ENCODE results near the gene NOTCH4.

The NOTCH4 gene

GRCh38 chr6:32200711-32201475 lies 23.0 kb downstream of the NOTCH4 start:
- H3K9me3 ChIP-seq (ENCODE audit: insufficient read depth, low read depth, low read length): no peaks in the 10 kb centered on the region
- H3K9me2 ChIP-seq (replicated peaks; ENCODE audit: low read depth, low read length): no peaks in the 10 kb centered on the region
- H3K27me3 ChIP-seq (ENCODE audit: insufficient read depth, low read length, poor library complexity, severe bottlenecking): no peaks in the 10 kb centered on the region
- H3F3A ChIP-seq (ENCODE audit: low read depth): no peaks in the 10 kb centered on the region
- H3K36me3 ChIP-seq (ENCODE audit: insufficient read depth, low read length): no peaks in the 10 kb centered on the region
- H3K9ac ChIP-seq (ENCODE audit: low read depth, low read length, poor library complexity, severe bottlenecking): no peak overlapping the region
- H3K4me3 ChIP-seq (ENCODE audit: low read length, poor library complexity, severe bottlenecking): no peak overlapping the region
- peaks cover 10% of the 10 kb centered on the region; the same call in 1 of the 2 replicates for H3K79me2 ChIP-seq (ENCODE audit: insufficient read depth, low read length)
- H3K4me2 ChIP-seq (ENCODE audit: low read depth, low read length, poor library complexity, severe bottlenecking): no peak overlapping the region
- TF ChIP-seq EZH2phosphoT487 (IDR thresholded peaks at IDR 0.05; ENCODE audit: borderline replicate concordance) (no peak), CTCF (conservative IDR thresholded peaks at IDR 0.05; ENCODE audit: low read length) (no peak)
- peaks cover 7% of the 10 kb centered on the region for H3K4me1 ChIP-seq (ENCODE audit: insufficient read depth, low read length, poor library complexity, severe bottlenecking)
- H4K20me1 ChIP-seq (ENCODE audit: insufficient read depth, low read length, poor library complexity, severe bottlenecking): no peaks in the 10 kb centered on the region
- H2AFZ ChIP-seq (ENCODE audit: low read length): no peak overlapping the region

DNA sequence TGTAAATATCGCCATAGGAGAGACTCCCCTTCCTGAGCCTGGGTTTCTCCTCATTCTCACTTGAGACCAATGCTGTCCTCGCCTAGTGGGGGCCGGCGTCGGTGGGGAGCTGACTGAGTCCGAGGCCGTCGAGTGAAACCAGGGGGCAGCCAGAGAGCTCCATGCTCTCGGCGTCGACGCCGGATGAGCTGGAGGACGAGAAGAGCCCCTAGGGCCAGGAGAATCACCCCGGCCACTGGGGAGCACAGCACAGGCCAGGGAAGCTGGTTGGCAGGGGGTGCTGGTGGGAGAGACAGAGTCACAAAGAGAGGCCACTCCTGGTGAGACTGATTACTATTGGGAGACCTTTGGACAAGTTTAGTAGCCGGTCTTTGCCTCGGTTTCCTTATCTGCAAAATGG lies 25.0 kb downstream of the NOTCH4 start:
- TF ChIP-seq EZH2phosphoT487 (IDR thresholded peaks at IDR 0.05; ENCODE audit: borderline replicate concordance) (no peak), CTCF (conservative IDR thresholded peaks at IDR 0.05; ENCODE audit: low read length) (no peak)
- Histone ChIP-seq H4K20me1 (ENCODE audit: insufficient read depth, low read length, poor library complexity, severe bottlenecking) (no peaks in the 10 kb centered on the region), H3K9me2 (replicated peaks; ENCODE audit: low read depth, low read length) (no peaks in the 10 kb centered on the region)

GRCh38 chr6:32198345-32198696 lies 25.5 kb downstream of the NOTCH4 start:
- H3K9me2 ChIP-seq (replicated peaks; ENCODE audit: low read depth, low read length): no peaks in the 10 kb centered on the region
- no peak overlapping the region for H2AFZ ChIP-seq (ENCODE audit: low read length)
- H3K27me3 ChIP-seq (ENCODE audit: insufficient read depth, low read length, poor library complexity, severe bottlenecking): no peaks in the 10 kb centered on the region
- no peaks in the 10 kb centered on the region for H3F3A ChIP-seq (ENCODE audit: low read depth)
- TF ChIP-seq CTCF (conservative IDR thresholded peaks at IDR 0.05; ENCODE audit: low read length) (no peak), EZH2phosphoT487 (IDR thresholded peaks at IDR 0.05; ENCODE audit: borderline replicate concordance) (no peak)
- H3K9ac ChIP-seq (ENCODE audit: low read depth, low read length, poor library complexity, severe bottlenecking): no peak overlapping the region
- H3K4me2 ChIP-seq (ENCODE audit: low read depth, low read length, poor library complexity, severe bottlenecking): no peak overlapping the region
- H3K79me2 ChIP-seq (ENCODE audit: insufficient read depth, low read length): peaks cover 25% of the 10 kb centered on the region; the same call in 1 of the 2 replicates
- no peak overlapping the region for H3K4me3 ChIP-seq (ENCODE audit: low read length, poor library complexity, severe bottlenecking)
- H3K36me3 ChIP-seq (ENCODE audit: insufficient read depth, low read length): no peaks in the 10 kb centered on the region
- peaks cover 27% of the 10 kb centered on the region for H3K4me1 ChIP-seq (ENCODE audit: insufficient read depth, low read length, poor library complexity, severe bottlenecking)
- no peaks in the 10 kb centered on the region for H4K20me1 ChIP-seq (ENCODE audit: insufficient read depth, low read length, poor library complexity, severe bottlenecking)
- no peaks in the 10 kb centered on the region for H3K9me3 ChIP-seq (ENCODE audit: insufficient read depth, low read depth, low read length)

More for the DNA sequence above, 25.0 kb downstream of the NOTCH4 start:
- Histone ChIP-seq H3K79me2 (ENCODE audit: insufficient read depth, low read length) (peaks cover 20% of the 10 kb centered on the region; the same call in 1 of the 2 replicates), H3K9me3 (ENCODE audit: insufficient read depth, low read depth, low read length) (no peaks in the 10 kb centered on the region), H3K9ac (ENCODE audit: low read depth, low read length, poor library complexity, severe bottlenecking) (no peak overlapping the region), H3K4me1 (ENCODE audit: insufficient read depth, low read length, poor library complexity, severe bottlenecking) (peaks cover 22% of the 10 kb centered on the region), H2AFZ (ENCODE audit: low read length) (no peak overlapping the region), H3K36me3 (ENCODE audit: insufficient read depth, low read length) (no peaks in the 10 kb centered on the region), H3K27me3 (ENCODE audit: insufficient read depth, low read length, poor library complexity, severe bottlenecking) (no peaks in the 10 kb centered on the region), H3K4me2 (ENCODE audit: low read depth, low read length, poor library complexity, severe bottlenecking) (no peak overlapping the region), H3K4me3 (ENCODE audit: low read length, poor library complexity, severe bottlenecking) (no peak overlapping the region), H3F3A (ENCODE audit: low read depth) (no peaks in the 10 kb centered on the region)
